GM12801 (cell line): ENCODE results near the gene KRTAP12-3.

Source experiments
- TF ChIP-seq, protein P1 (sequence below): IDR thresholded peaks from one replicate; pipeline ENCODE4 v1.5.1; 2011; ENCODE audit warnings: control low read depth; ENCODE audit not compliant: insufficient read length; ENCODE audit errors: extremely low read depth

Gene KRTAP12-3

GRCh38 chr21:44632067-44632466 is 25.7 kb upstream of the KRTAP12-3 start:
- TF ChIP-seq, protein P1, sequence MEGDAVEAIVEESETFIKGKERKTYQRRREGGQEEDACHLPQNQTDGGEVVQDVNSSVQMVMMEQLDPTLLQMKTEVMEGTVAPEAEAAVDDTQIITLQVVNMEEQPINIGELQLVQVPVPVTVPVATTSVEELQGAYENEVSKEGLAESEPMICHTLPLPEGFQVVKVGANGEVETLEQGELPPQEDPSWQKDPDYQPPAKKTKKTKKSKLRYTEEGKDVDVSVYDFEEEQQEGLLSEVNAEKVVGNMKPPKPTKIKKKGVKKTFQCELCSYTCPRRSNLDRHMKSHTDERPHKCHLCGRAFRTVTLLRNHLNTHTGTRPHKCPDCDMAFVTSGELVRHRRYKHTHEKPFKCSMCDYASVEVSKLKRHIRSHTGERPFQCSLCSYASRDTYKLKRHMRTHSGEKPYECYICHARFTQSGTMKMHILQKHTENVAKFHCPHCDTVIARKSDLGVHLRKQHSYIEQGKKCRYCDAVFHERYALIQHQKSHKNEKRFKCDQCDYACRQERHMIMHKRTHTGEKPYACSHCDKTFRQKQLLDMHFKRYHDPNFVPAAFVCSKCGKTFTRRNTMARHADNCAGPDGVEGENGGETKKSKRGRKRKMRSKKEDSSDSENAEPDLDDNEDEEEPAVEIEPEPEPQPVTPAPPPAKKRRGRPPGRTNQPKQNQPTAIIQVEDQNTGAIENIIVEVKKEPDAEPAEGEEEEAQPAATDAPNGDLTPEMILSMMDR, result no peak

- TF ChIP-seq, protein P1, result no peak
Measured at GRCh38 chr21:44636209-44637017, 21.3 kb upstream of the KRTAP12-3 start.

- TF ChIP-seq, protein P1, result no peak
Measured at GRCh38 chr21:44637018-44637850, 20.5 kb upstream of the KRTAP12-3 start, which contains the start of gene KRTAP10-10. KRTAP10-10 (plus strand) TSS chr21:44637356; CDS start chr21:44637418, 62 bp downstream.

GRCh38 chr21:44639331-44639655 is 18.4 kb upstream of the KRTAP12-3 start:
- TF ChIP-seq, protein P1, result no peak

DNA sequence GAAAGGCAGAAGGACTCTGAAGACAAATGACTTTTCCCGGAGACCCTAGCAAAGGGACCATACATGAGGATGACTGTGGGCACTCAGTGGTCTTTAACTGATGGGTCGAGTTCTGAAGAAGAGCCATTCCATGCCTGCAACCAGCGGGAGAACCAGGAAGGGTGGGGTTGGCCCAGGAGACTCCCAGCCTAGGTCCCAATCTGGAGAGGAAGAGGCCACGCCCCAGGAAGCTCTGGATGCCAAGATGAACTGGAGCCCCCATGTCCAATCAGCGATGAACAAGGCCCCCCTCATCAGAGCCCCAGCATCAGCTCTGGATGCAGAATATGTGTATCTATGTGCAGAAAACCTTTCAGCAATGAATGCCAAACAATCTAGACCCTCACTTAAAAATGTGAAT is 17.0 kb upstream of the KRTAP12-3 start:
- TF ChIP-seq, protein P1, result no peak

GRCh38 chr21:44643741-44644310 is 13.9 kb upstream of the KRTAP12-3 start:
- TF ChIP-seq, protein P1, result no peak

DNA sequence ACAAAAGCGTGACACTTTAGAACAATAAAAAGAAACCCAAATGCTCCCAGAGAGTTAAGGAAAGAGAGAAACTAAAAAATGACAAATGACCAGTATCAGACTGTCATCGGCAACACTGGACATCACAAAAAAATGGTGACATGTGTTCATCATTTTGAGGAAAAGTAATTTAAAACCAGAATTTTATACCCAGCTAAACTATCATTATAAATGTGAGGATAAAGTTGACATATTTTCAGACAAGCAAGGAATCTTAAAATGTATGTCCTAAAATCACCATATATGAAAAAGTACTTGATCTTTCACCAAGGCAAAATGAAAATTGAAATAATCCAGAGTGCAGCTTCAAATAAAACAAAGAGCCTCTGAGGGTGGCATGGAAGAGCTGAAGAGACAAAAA is 12.9 kb upstream of the KRTAP12-3 start:
- TF ChIP-seq, protein P1, result no peak
